Activated T-helper 1 cell treated with anti-CD3 and anti-CD28 coated beads, Interleukin-12 subunit alpha, Interleukin-12 subunit beta, Interleukin-2, Interleukin-4 antibody, amounts not matched to agents 30 ng/mL and 10 ng/mL and 1 ng/mL, durations not matched to agents 14 hours and 24 hours and 36 hours (primary cell): ENCODE results near the gene TCF7L1. TPM values are rescaled to one million over a fixed set of nuclear protein-coding genes. Genes with fewer than 3 reads are reported as not detected.

ENCODE experiments used
- DNase-seq: peaks from one replicate; pipeline ENCODE4 v3.0.0; 2021; ENCODE audit warnings: low spot score
- H3K27ac Mint-ChIP-seq: one replicate; pipeline ENCODE4 v1.8.0; 2021; ENCODE audit warnings: mild to moderate bottlenecking, mixed read lengths
- H3K27me3 Mint-ChIP-seq: one replicate; pipeline ENCODE4 v1.8.0; 2022; ENCODE audit warnings: mild to moderate bottlenecking, moderate library complexity, mixed read lengths; ENCODE audit not compliant: insufficient read depth
- H3K36me3 Mint-ChIP-seq: one replicate; pipeline ENCODE4 v1.8.0; 2021; ENCODE audit warnings: low read depth, mixed read lengths
- H3K4me1 Mint-ChIP-seq: one replicate; pipeline ENCODE4 v1.8.0; 2021; ENCODE audit warnings: low read depth, mixed read lengths
- H3K4me3 Mint-ChIP-seq: one replicate; pipeline ENCODE4 v1.8.0; 2021; ENCODE audit warnings: mild to moderate bottlenecking, moderate library complexity, mixed read lengths
- H3K9me3 Mint-ChIP-seq: one replicate; pipeline ENCODE4 v1.8.0; 2021; ENCODE audit warnings: mixed read lengths
- intact Hi-C: fragments of 100-400 bp; cut with micrococcal nuclease; formaldehyde crosslinking; loops from one replicate; pipeline ENCODE4 v1.15.1; 2024
- total RNA-seq: library from RNA; stranded (reverse); gene quantifications from 2 replicates; pipeline ENCODE4 v1.2.3, GENCODE V29; 2022

TCF7L1 gene
- total RNA-seq, 1 donor from 2014 or later = not detected

- H3K4me1 Mint-ChIP-seq = peaks cover 14% of the 10 kb centered on the region
- H3K36me3 Mint-ChIP-seq = no peaks in the 10 kb centered on the region
- peaks cover 1% of the 10 kb centered on the region for H3K27me3 Mint-ChIP-seq
- H3K4me3 Mint-ChIP-seq = no peak overlapping the region
- intact Hi-C loops = no loop called here
- H3K27ac Mint-ChIP-seq = no peak overlapping the region
- no peak for DNase-seq
- no peaks in the 10 kb centered on the region for H3K9me3 Mint-ChIP-seq
Measured at GRCh38 chr2:85282914-85283313, 149.7 kb downstream of the TCF7L1 start.

GRCh38 chr2:85283641-85284040 is 150.4 kb downstream of the TCF7L1 start:
- Mint-ChIP-seq H3K36me3 (no peaks in the 10 kb centered on the region), H3K4me1 (peaks cover 14% of the 10 kb centered on the region), H3K27me3 (peaks cover 1% of the 10 kb centered on the region), H3K9me3 (no peaks in the 10 kb centered on the region), H3K4me3 (no peak overlapping the region), H3K27ac (no peak overlapping the region)
- intact Hi-C loops = loop anchor here (2.0 kb wide), 1 partner anchor 357 kb away; no protein-coding TSS in a partner anchor
- DNase-seq = no peak

- H3K4me3 Mint-ChIP-seq = no peak overlapping the region
- H3K27ac Mint-ChIP-seq = peak overlapping the region; percentile 82
- H3K36me3 Mint-ChIP-seq = no peaks in the 10 kb centered on the region
- H3K27me3 Mint-ChIP-seq = peaks cover 1% of the 10 kb centered on the region
- H3K4me1 Mint-ChIP-seq = peaks cover 29% of the 10 kb centered on the region
- DNase-seq = no peak
- intact Hi-C loops = loop anchor here (5.0 kb wide), 1 partner anchor 155 kb away; the partner anchor contains the start of gene TCF7L1
- no peaks in the 10 kb centered on the region for H3K9me3 Mint-ChIP-seq
Measured at GRCh38 chr2:85286918-85287317, 153.7 kb downstream of the TCF7L1 start.

- H3K9me3 Mint-ChIP-seq = no peaks in the 10 kb centered on the region
Measured at GRCh38 chr2:85287721-85288120, 154.5 kb downstream of the TCF7L1 start.

GRCh38 chr2:85288244-85288725 is 155.1 kb downstream of the TCF7L1 start:
- no peaks in the 10 kb centered on the region for H3K36me3 Mint-ChIP-seq
- H3K4me1 Mint-ChIP-seq = peaks cover 29% of the 10 kb centered on the region
- H3K9me3 Mint-ChIP-seq = no peaks in the 10 kb centered on the region
- H3K27me3 Mint-ChIP-seq = no peaks in the 10 kb centered on the region
- no peak overlapping the region for H3K27ac Mint-ChIP-seq
- no peak for DNase-seq
- intact Hi-C loops = loop anchor here (5.0 kb wide), 1 partner anchor 156 kb away; the partner anchor contains the start of gene TCF7L1
- no peak overlapping the region for H3K4me3 Mint-ChIP-seq

More at GRCh38 chr2:85287721-85288120, 154.5 kb downstream of the TCF7L1 start:
- intact Hi-C loops = loop anchor here (5.0 kb wide), 1 partner anchor 155 kb away; the partner anchor contains the start of gene TCF7L1
- Mint-ChIP-seq H3K27me3 (peaks cover 1% of the 10 kb centered on the region), H3K4me3 (no peak overlapping the region), H3K4me1 (peaks cover 29% of the 10 kb centered on the region), H3K36me3 (no peaks in the 10 kb centered on the region), H3K27ac (no peak overlapping the region)
- DNase-seq = no peak

- no peaks in the 10 kb centered on the region for H3K36me3 Mint-ChIP-seq
- peak; percentile 19 for DNase-seq
- peak overlapping the region; percentile 3 for H3K4me3 Mint-ChIP-seq
- H3K27me3 Mint-ChIP-seq = no peaks in the 10 kb centered on the region
- H3K27ac Mint-ChIP-seq = peak overlapping the region; percentile 74
- intact Hi-C loops = loop anchor here (1.0 kb wide), 1 partner anchor 63 kb away; the partner anchor contains the start of genes ELMOD3 and RETSAT
- peaks cover 22% of the 10 kb centered on the region for H3K4me1 Mint-ChIP-seq
- H3K9me3 Mint-ChIP-seq = no peaks in the 10 kb centered on the region
Measured at GRCh38 chr2:85291425-85292023, 158.3 kb downstream of the TCF7L1 start.

- Mint-ChIP-seq H3K27ac (no peak overlapping the region), H3K4me3 (no peak overlapping the region), H3K9me3 (no peaks in the 10 kb centered on the region), H3K4me1 (peaks cover 7% of the 10 kb centered on the region), H3K27me3 (peaks cover 16% of the 10 kb centered on the region), H3K36me3 (no peaks in the 10 kb centered on the region)
- intact Hi-C loops = no loop called here
- DNase-seq = no peak
Measured at GRCh38 chr2:85302121-85302520, 168.9 kb downstream of the TCF7L1 start.

- DNase-seq = no peak
- intact Hi-C loops = no loop called here
- Mint-ChIP-seq H3K27ac (no peak overlapping the region), H3K9me3 (no peaks in the 10 kb centered on the region), H3K27me3 (peaks cover 14% of the 10 kb centered on the region), H3K4me3 (no peak overlapping the region), H3K4me1 (peaks cover 16% of the 10 kb centered on the region), H3K36me3 (peaks cover 3% of the 10 kb centered on the region)
Measured at GRCh38 chr2:85303780-85304531, 170.8 kb downstream of the TCF7L1 start.

GRCh38 chr2:85307527-85307897 is 174.3 kb downstream of the TCF7L1 start:
- Mint-ChIP-seq H3K4me1 (peaks cover 31% of the 10 kb centered on the region), H3K27me3 (peaks cover 9% of the 10 kb centered on the region), H3K4me3 (no peak overlapping the region), H3K27ac (no peak overlapping the region), H3K36me3 (peaks cover 13% of the 10 kb centered on the region), H3K9me3 (no peaks in the 10 kb centered on the region)
- DNase-seq = no peak
- intact Hi-C loops = no loop called here

GRCh38 chr2:85308201-85308600 is 175.0 kb downstream of the TCF7L1 start:
- Mint-ChIP-seq H3K27ac (no peak overlapping the region), H3K4me1 (peaks cover 31% of the 10 kb centered on the region), H3K27me3 (peaks cover 4% of the 10 kb centered on the region), H3K9me3 (no peaks in the 10 kb centered on the region), H3K4me3 (no peak overlapping the region), H3K36me3 (peaks cover 13% of the 10 kb centered on the region)
- intact Hi-C loops = no loop called here
- no peak for DNase-seq

- peaks cover 4% of the 10 kb centered on the region for H3K27me3 Mint-ChIP-seq
- DNase-seq = no peak
- intact Hi-C loops = no loop called here
- no peak overlapping the region for H3K4me3 Mint-ChIP-seq
- H3K27ac Mint-ChIP-seq = peak overlapping the region; percentile 37
- peaks cover 16% of the 10 kb centered on the region for H3K36me3 Mint-ChIP-seq
- H3K4me1 Mint-ChIP-seq = peaks cover 31% of the 10 kb centered on the region
- H3K9me3 Mint-ChIP-seq = no peaks in the 10 kb centered on the region
Measured at GRCh38 chr2:85308896-85309555, 175.8 kb downstream of the TCF7L1 start.

- no peak for DNase-seq
- Mint-ChIP-seq H3K4me1 (peaks cover 31% of the 10 kb centered on the region), H3K27me3 (no peaks in the 10 kb centered on the region), H3K4me3 (peak overlapping the region; percentile 74), H3K27ac (peak overlapping the region; percentile 73), H3K9me3 (no peaks in the 10 kb centered on the region), H3K36me3 (peaks cover 19% of the 10 kb centered on the region)
- intact Hi-C loops = no loop called here
Measured at GRCh38 chr2:85309699-85310321, 176.6 kb downstream of the TCF7L1 start.
